Osteocyte (in vitro differentiated cells): Measurements from ENCODE around the gene MDN1. TPM values are rescaled to one million over a fixed set of nuclear protein-coding genes. Genes with fewer than 3 reads are reported as not detected.
"Not testable (repeated sequence)": the region's sequence is repeated elsewhere in the genome, so short reads cannot be mapped to it uniquely, and the experiment has no call there.

Experiments used
- DNase-seq: peaks from one replicate; pipeline ENCODE4 v3.0.0; 2021; ENCODE audit warnings: mixed read lengths; ENCODE audit not compliant: unreplicated experiment; ENCODE audit errors: extremely low spot score
- H3K27ac Mint-ChIP-seq: one replicate; pipeline ENCODE4 v1.8.0; 2021; ENCODE audit warnings: mild to moderate bottlenecking, mixed read lengths; ENCODE audit not compliant: unreplicated experiment
- H3K27me3 Mint-ChIP-seq: one replicate; pipeline ENCODE4 v1.8.0; 2021; ENCODE audit warnings: mixed read lengths; ENCODE audit not compliant: unreplicated experiment
- H3K36me3 Mint-ChIP-seq: one replicate; pipeline ENCODE4 v1.8.0; 2021; ENCODE audit warnings: mixed read lengths; ENCODE audit not compliant: unreplicated experiment
- H3K4me1 Mint-ChIP-seq: one replicate; pipeline ENCODE4 v1.8.0; 2021; ENCODE audit warnings: mixed read lengths; ENCODE audit not compliant: unreplicated experiment
- H3K4me3 Mint-ChIP-seq: one replicate; pipeline ENCODE4 v1.8.0; 2021; ENCODE audit warnings: mild to moderate bottlenecking, moderate library complexity, mixed read lengths; ENCODE audit not compliant: unreplicated experiment
- H3K9me3 Mint-ChIP-seq: one replicate; pipeline ENCODE4 v1.8.0; 2021; ENCODE audit warnings: mixed read lengths; ENCODE audit not compliant: unreplicated experiment
- CTCF ChIP-seq: fragments of 200-600 bp; sonication (generic); IDR thresholded peaks from 2 replicates; pipeline ENCODE4 v1.5.0; 2021; ENCODE audit warnings: antibody characterized with exemption, mild to moderate bottlenecking, moderate library complexity
- total RNA-seq: library from RNA; stranded (reverse); gene quantifications from 2 replicates; pipeline ENCODE4 v1.2.1, GENCODE V29; 2021

Gene MDN1
- total RNA-seq, 1 donor from 2014 or later: 30.8 TPM

- TF ChIP-seq CTCF: no peak
- H3K4me3 Mint-ChIP-seq: no peak overlapping the region
- peaks cover 18% of the 10 kb centered on the region for H3K36me3 Mint-ChIP-seq
- H3K27ac Mint-ChIP-seq: no peak overlapping the region
- H3K4me1 Mint-ChIP-seq: peaks cover 9% of the 10 kb centered on the region
- no peak for DNase-seq
- no peaks in the 10 kb centered on the region for H3K9me3 Mint-ChIP-seq
- no peaks in the 10 kb centered on the region for H3K27me3 Mint-ChIP-seq
Measured at GRCh38 chr6:89790403-89790802, 29.2 kb downstream of the MDN1 start.

- Mint-ChIP-seq H3K27ac (no peak overlapping the region), H3K9me3 (no peaks in the 10 kb centered on the region), H3K4me1 (peaks cover 9% of the 10 kb centered on the region), H3K27me3 (no peaks in the 10 kb centered on the region), H3K4me3 (no peak overlapping the region), H3K36me3 (peaks cover 23% of the 10 kb centered on the region)
- DNase-seq: no peak
- TF ChIP-seq CTCF: no peak
Measured at GRCh38 chr6:89789980-89790379, 29.6 kb downstream of the MDN1 start.

GRCh38 chr6:89787660-89788328 is 31.8 kb downstream of the MDN1 start:
- H3K27ac Mint-ChIP-seq: no peak overlapping the region
- H3K9me3 Mint-ChIP-seq: no peaks in the 10 kb centered on the region

GRCh38 chr6:89786970-89787369 is 32.6 kb downstream of the MDN1 start:
- H3K27ac Mint-ChIP-seq: no peak overlapping the region
- no peaks in the 10 kb centered on the region for H3K27me3 Mint-ChIP-seq
- no peak for DNase-seq
- no peak overlapping the region for H3K4me3 Mint-ChIP-seq
- peaks cover 29% of the 10 kb centered on the region for H3K36me3 Mint-ChIP-seq
- TF ChIP-seq CTCF: no peak
- H3K9me3 Mint-ChIP-seq: no peaks in the 10 kb centered on the region
- no peaks in the 10 kb centered on the region for H3K4me1 Mint-ChIP-seq

More at GRCh38 chr6:89787660-89788328, 31.8 kb downstream of the MDN1 start:
- H3K4me1 Mint-ChIP-seq: no peaks in the 10 kb centered on the region
- peaks cover 30% of the 10 kb centered on the region for H3K36me3 Mint-ChIP-seq
- DNase-seq: no peak
- TF ChIP-seq CTCF: no peak
- no peaks in the 10 kb centered on the region for H3K27me3 Mint-ChIP-seq
- no peak overlapping the region for H3K4me3 Mint-ChIP-seq

- Mint-ChIP-seq H3K9me3 (no peaks in the 10 kb centered on the region), H3K27ac (no peak overlapping the region), H3K27me3 (no peaks in the 10 kb centered on the region), H3K4me3 (no peak overlapping the region), H3K4me1 (no peaks in the 10 kb centered on the region), H3K36me3 (peaks cover 45% of the 10 kb centered on the region)
- no peak for DNase-seq
- no peak for TF ChIP-seq CTCF
Measured at GRCh38 chr6:89784838-89785237, 34.8 kb downstream of the MDN1 start.

- H3K36me3 Mint-ChIP-seq: peaks cover 49% of the 10 kb centered on the region
- H3K27me3 Mint-ChIP-seq, H3K27ac Mint-ChIP-seq, H3K4me1 Mint-ChIP-seq, H3K4me3 Mint-ChIP-seq, DNase-seq, H3K9me3 Mint-ChIP-seq: not testable (repeated sequence)
Measured at GRCh38 chr6:89783293-89783692, 36.3 kb downstream of the MDN1 start.
